C4-2B (cell line): ENCODE results near the gene DSN1.

ENCODE experiments used
- H3K27ac ChIP-seq: fragments of 450-650 bp; 2 replicates; pipeline ENCODE4 v1.5.1; 2017
- ZFX ChIP-seq: fragments of 450-650 bp; IDR thresholded peaks from 2 replicates; pipeline ENCODE4 v1.6.1; 2017
- TF ChIP-seq, protein P1 (sequence below): fragments of 450-650 bp; conservative IDR thresholded peaks from 2 replicates; pipeline ENCODE4 v1.5.1; 2017; ENCODE audit warnings: mild to moderate bottlenecking

DSN1 gene, protein sequence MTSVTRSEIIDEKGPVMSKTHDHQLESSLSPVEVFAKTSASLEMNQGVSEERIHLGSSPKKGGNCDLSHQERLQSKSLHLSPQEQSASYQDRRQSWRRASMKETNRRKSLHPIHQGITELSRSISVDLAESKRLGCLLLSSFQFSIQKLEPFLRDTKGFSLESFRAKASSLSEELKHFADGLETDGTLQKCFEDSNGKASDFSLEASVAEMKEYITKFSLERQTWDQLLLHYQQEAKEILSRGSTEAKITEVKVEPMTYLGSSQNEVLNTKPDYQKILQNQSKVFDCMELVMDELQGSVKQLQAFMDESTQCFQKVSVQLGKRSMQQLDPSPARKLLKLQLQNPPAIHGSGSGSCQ

DNA sequence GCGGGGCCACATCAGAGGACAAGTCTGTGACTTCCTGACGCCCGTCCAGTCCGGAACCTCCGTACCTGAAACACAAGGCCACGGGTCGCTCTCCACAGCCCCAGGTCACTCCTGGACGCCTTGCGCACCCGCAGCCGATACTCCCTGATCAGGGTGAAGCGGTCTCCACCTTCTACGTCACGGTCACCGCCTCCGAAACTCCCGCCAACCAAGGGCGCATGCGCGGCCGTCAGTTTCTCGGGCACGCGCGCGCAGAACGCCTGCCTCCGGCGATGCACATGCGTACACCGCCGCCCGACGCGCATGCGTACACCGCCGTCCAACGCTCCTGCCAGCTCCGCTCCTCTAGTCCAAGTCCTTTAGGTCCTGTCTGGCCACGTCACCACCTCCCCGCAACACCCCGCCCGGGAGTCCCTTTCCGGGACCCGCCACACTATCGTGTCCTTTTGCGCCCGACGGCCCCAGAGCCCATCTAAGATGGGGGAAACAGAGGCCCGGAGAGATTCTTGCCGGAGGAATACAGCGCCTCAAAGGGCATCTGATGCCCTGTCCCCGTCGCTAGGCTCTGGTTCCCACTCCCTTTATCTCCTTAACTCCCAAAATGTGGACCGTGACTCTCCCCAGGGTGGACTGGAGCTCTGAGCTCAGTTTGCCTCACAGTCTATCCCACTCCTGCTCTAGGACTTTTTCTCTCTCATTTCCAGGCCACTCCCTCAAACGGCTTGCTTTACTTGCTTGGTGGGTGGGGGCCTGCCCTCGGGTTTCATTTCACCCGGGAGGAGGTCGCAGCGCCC, at the start of gene DSN1:
TSS of gene DSN1 (minus strand) at position 167 of the 794 bp plus-strand sequence. CDS start 2,305 bp downstream, outside the sequence.
- peak within 1 kb of the TSS; percentile 97 for H3K27ac ChIP-seq
- TF ChIP-seq, protein P1, sequence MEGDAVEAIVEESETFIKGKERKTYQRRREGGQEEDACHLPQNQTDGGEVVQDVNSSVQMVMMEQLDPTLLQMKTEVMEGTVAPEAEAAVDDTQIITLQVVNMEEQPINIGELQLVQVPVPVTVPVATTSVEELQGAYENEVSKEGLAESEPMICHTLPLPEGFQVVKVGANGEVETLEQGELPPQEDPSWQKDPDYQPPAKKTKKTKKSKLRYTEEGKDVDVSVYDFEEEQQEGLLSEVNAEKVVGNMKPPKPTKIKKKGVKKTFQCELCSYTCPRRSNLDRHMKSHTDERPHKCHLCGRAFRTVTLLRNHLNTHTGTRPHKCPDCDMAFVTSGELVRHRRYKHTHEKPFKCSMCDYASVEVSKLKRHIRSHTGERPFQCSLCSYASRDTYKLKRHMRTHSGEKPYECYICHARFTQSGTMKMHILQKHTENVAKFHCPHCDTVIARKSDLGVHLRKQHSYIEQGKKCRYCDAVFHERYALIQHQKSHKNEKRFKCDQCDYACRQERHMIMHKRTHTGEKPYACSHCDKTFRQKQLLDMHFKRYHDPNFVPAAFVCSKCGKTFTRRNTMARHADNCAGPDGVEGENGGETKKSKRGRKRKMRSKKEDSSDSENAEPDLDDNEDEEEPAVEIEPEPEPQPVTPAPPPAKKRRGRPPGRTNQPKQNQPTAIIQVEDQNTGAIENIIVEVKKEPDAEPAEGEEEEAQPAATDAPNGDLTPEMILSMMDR, result peak; percentile 78
- no peak for TF ChIP-seq ZFX

DNA sequence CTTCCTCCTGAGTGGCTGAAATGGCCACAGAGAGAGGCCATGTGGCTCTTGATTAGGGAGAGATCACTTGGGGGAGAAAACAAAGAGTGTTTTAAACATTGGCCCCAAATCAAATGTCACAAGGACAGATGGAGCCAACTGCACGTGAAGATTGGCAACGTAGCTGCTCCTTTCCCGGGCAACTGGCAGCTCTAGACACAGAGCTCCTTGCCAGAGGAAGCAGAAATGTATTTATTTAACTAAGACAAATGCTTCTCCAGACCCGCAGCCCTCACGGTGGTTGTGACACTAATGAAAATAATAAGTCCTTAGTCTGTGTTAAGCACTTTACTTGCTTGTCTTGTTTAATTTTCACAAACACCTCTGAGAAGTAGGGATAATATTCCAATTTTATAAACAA, 49.6 kb upstream of the DSN1 start:
- TF ChIP-seq, protein P1, result no peak
- TF ChIP-seq ZFX, result no peak
- peak overlapping the region; percentile 37 for H3K27ac ChIP-seq

DNA sequence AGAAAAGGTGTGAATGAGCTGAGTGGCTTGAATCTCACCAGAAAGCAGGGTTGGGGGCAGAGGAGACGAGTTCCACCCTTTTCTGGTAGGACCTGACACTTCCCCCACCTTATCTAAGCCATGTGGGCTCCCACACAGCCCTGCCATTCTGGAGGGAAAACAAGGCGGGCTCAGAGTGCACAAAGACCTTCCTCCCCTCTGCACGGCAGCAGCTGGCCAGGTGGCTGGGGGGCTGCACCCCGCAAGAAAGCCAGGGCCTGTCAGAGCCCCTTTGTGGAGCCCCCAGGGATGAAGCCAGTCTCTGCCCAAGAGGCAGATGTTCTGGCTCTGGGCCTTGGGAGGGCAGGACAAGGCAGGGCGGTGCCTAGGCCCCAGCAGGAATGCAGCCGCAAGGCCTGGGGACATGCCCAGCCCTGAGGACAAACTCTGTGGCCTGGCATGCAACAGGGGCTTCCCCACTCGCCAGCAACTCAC, 48.4 kb upstream of the DSN1 start:
- no peak for TF ChIP-seq ZFX
- TF ChIP-seq, protein P1, result no peak
- peak overlapping the region; percentile 37; the same call in 1 of the 2 replicates for H3K27ac ChIP-seq

DNA sequence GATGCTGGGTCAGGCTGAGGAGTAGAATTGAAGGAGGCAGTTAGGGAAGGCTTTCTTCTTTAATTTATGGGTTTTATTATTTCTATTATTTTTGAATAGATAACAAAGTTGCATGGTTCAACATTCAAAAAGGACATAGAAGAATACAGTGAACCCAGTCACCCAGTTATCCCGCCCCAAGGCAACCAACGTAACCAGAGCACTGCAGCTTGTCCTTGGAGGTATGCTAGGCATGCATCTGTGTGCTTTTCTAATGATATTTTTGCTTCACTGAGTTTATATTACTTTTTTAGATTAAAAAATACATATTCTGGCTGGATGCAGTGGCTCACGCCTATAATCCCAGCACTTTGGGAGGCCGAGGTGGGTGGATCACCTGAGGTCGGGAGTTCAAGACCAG, 47.4 kb upstream of the DSN1 start:
- no peak for TF ChIP-seq ZFX
- TF ChIP-seq, protein P1, result no peak
- no peak overlapping the region for H3K27ac ChIP-seq

DNA sequence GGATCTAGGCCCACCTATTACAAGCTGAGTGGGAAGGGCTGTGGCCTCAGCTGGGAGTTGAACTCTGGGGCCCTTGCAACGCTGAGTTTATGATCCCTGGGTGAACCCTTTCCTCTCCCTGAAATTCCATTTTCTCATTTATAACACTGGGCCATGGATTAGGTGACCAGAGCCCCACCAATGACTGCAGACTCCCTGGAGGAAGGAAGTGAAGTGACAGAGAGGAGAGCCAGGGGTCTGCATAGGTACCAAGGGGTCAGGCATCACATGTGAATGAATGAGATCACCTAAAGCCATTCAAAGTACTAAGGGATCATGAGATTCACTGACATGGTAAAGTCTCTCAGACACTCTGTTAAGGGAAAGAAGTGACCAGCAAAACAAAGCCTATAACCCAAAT, 46.5 kb upstream of the DSN1 start:
- no peak for TF ChIP-seq ZFX
- TF ChIP-seq, protein P1, result no peak
- peak overlapping the region; percentile 55 for H3K27ac ChIP-seq

DNA sequence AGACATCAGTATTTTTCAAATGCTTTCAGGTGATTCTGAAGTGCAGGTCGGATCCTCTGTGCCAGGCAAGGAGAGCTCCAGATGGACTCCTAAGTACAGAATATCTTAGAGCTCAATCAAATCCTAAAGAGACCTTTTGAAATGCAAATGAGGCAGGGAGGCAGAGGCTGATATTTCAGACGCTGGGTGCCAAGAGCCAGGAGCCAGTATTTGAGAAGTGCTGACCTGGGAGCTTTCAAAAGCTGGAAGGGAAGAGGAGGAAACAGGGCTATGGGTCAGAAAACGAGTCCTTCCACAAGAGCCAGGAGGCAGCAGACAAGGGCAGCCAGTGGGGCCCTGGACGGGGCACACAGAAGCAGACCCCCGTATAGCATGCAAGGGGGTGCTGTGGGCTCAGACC, 46.1 kb upstream of the DSN1 start:
- TF ChIP-seq, protein P1, result no peak
- TF ChIP-seq ZFX, result no peak
- peak overlapping the region; percentile 55 for H3K27ac ChIP-seq

DNA sequence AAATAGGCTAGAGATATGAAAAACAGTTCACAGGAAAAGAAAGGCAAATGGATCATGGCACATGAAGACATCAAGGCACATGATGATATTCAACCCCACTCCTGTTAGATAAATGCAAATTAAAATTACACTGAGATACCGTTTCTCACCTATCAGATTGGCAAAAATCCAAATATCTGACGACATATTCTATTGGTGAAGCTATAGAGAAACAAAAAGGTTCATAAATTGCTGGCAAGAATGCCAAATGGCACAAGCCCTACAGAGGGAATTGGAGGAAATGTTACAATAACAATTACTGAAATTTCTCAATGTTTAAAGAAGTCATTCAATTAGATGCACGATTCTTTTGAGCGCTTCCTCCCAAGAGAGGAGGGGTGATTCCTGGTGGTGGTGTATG, 45.3 kb upstream of the DSN1 start:
- TF ChIP-seq, protein P1, result no peak
- TF ChIP-seq ZFX, result no peak
- H3K27ac ChIP-seq, result no peak overlapping the region; the same call in 1 of the 2 replicates
